HCT116 (cell line): ENCODE measurements around the gene CUEDC1. TPM values are rescaled to one million over a fixed set of nuclear protein-coding genes. Genes with fewer than 3 reads are reported as not detected.

Experiments used
- ATAC-seq: fragments of 200-7000 bp; cut with Tn5 transposase; 2 replicates; pipeline ENCODE4 v1.9.1; 2020; ENCODE audit warnings: mild to moderate bottlenecking, moderate library complexity
- BruUV-seq: library from RNA; stranded (reverse); fragments of 400-500 nt; replicated peaks from 2 replicates; lab custom pipeline; 2021; lab: Mats Ljungman, UMichigan
- CTCF ChIA-PET: fragments of 300-600 bp; sonication (Branson Sonifier 250); formaldehyde crosslinking; loops from one replicate; lab custom pipeline; 2021; ENCODE audit warnings: antibody characterized with exemption; lab: Charles Lee
- POLR2A ChIA-PET: fragments of 300-600, 350-600 bp; sonication (Branson Sonifier 250); formaldehyde crosslinking; loops from one replicate; lab custom pipeline; 2021; ENCODE audit warnings: antibody characterized with exemption; lab: Charles Lee
- RAD21 ChIA-PET, 2 experiments: fragments of 300-600 bp; sonication (Branson Sonifier 250); formaldehyde crosslinking; loops; one replicate each; lab custom pipeline; 2023; ENCODE audit warnings: low total read pairs in 2 of 2; ENCODE audit not compliant: uncharacterized antibody in 2 of 2, unreplicated experiment in 2 of 2, low non-redundant PET in 1 of 2; lab: Charles Lee
- DNase-seq: peaks from one replicate; pipeline ENCODE4 v3.0.0-alpha.2; 2010; ENCODE audit warnings: low read depth, low spot score
- H2AFZ ChIP-seq: fragments of 200-600 bp; shearing (Covaris generic), sonication (generic); 2 replicates; pipeline ENCODE4 v1.6.1; 2017; ENCODE audit warnings: low read depth, mixed run types, mixed read lengths, antibody characterized with exemption, low read length; ENCODE audit not compliant: poor library complexity, severe bottlenecking
- H3K27ac ChIP-seq: 2 replicates; pipeline ENCODE4 v1.5.1; 2012; ENCODE audit warnings: low read depth, low read length
- H3K27me3 ChIP-seq: fragments of 200-600 bp; sonication (generic); 2 replicates; pipeline ENCODE4 v1.6.1; 2016; ENCODE audit warnings: mixed run types, low read length, mixed read lengths; ENCODE audit not compliant: insufficient read depth
- H3K36me3 ChIP-seq, 2 experiments: fragments of 200-500 bp in 1 of 2; fragments of 200-600 bp in 1 of 2; sonication (Bioruptor generic) in 1 of 2; sonication (generic) in 1 of 2; 2 replicates each; pipeline versions ENCODE4 v1.5.1 to v1.6.1; 2014 to 2016; ENCODE audit warnings: low read length in 2 of 2, inconsistent platforms in 1 of 2, mixed read lengths in 1 of 2, mixed run types in 1 of 2; ENCODE audit not compliant: insufficient read depth in 2 of 2, control insufficient read depth in 1 of 2
- H3K4me1 ChIP-seq, 2 experiments: fragments of 200-600 bp in 1 of 2; sonication (generic) in 1 of 2; 2 replicates each; pipeline versions ENCODE4 v1.5.1 to v1.6.1; 2012 to 2017; ENCODE audit warnings: low read length in 2 of 2, inconsistent platforms in 1 of 2, mild to moderate bottlenecking in 1 of 2, mixed read lengths in 1 of 2, mixed run types in 1 of 2, moderate library complexity in 1 of 2; ENCODE audit not compliant: insufficient read depth in 2 of 2, control insufficient read depth in 1 of 2
- H3K4me2 ChIP-seq: fragments of 200-600 bp; sonication (generic); 2 replicates; pipeline ENCODE4 v1.6.1; 2017; ENCODE audit warnings: mixed run types, low read length, mixed read lengths
- H3K4me3 ChIP-seq, 2 experiments: fragments of 200-600 bp in 1 of 2; sonication (generic) in 1 of 2; replicated peaks in 1 of 2; 2 replicates each; pipeline ENCODE4 v1.5.1; 2011 to 2016; ENCODE audit warnings: low read length in 2 of 2, control low read depth in 1 of 2, low read depth in 1 of 2, mild to moderate bottlenecking in 1 of 2, mixed read lengths in 1 of 2, mixed run types in 1 of 2
- H3K79me2 ChIP-seq: fragments of 200-600 bp; sonication (generic); 2 replicates; pipeline ENCODE4 v1.6.1; 2017; ENCODE audit warnings: mild to moderate bottlenecking, mixed run types, low read length, moderate library complexity, mixed read lengths; ENCODE audit not compliant: insufficient read depth
- H3K9ac ChIP-seq: fragments of 200-600 bp; sonication (generic); 2 replicates; pipeline ENCODE4 v1.6.1; 2016; ENCODE audit warnings: low read length, mixed read lengths
- H3K9me2 ChIP-seq: fragments of 200-600 bp; sonication (generic), shearing (Covaris generic); 2 replicates; pipeline ENCODE4 v1.6.1; 2017; ENCODE audit warnings: mixed run types, mild to moderate bottlenecking, moderate library complexity; ENCODE audit not compliant: insufficient read depth
- H3K9me3 ChIP-seq, 2 experiments: fragments of 200-500 bp in 1 of 2; fragments of 200-600 bp in 1 of 2; sonication (Bioruptor generic) in 1 of 2; sonication (generic) in 1 of 2; 2 replicates each; pipeline ENCODE4 v1.6.1; 2014 to 2017; ENCODE audit warnings: low read length in 2 of 2, mixed read lengths in 2 of 2, inconsistent platforms in 1 of 2, low read depth in 1 of 2, mild to moderate bottlenecking in 1 of 2, mixed run types in 1 of 2, moderate library complexity in 1 of 2; ENCODE audit not compliant: control insufficient read depth in 1 of 2, insufficient read depth in 1 of 2
- H4K20me1 ChIP-seq: fragments of 200-600 bp; sonication (generic), shearing (Covaris generic); 2 replicates; pipeline ENCODE4 v1.6.1; 2017; ENCODE audit warnings: mixed run types, mild to moderate bottlenecking, moderate library complexity; ENCODE audit not compliant: insufficient read depth
- ATF3 ChIP-seq: IDR thresholded peaks from 2 replicates; pipeline ENCODE4 v1.6.1; 2012
- CBX3 ChIP-seq: IDR thresholded peaks from 2 replicates; pipeline ENCODE4 v1.6.1; 2012; ENCODE audit warnings: low read depth
- CTCF ChIP-seq, 3 experiments: fragments of 200-600 bp in 1 of 3; sonication (generic) in 1 of 3; IDR thresholded peaks in 2 of 3; conservative IDR thresholded peaks in 1 of 3; 2 replicates each; pipeline ENCODE4 v1.5.1; 2012 to 2017; ENCODE audit warnings: low read depth in 2 of 3, low read length in 2 of 3, antibody characterized with exemption in 1 of 3, borderline replicate concordance in 1 of 3, control low read depth in 1 of 3, mild to moderate bottlenecking in 1 of 3, mixed read lengths in 1 of 3, mixed run types in 1 of 3, moderate library complexity in 1 of 3; ENCODE audit not compliant: insufficient read depth in 1 of 3
- EZH2 ChIP-seq: fragments of 200-600 bp; sonication (generic); IDR thresholded peaks from 2 replicates; pipeline ENCODE4 v1.6.1; 2017; ENCODE audit warnings: antibody characterized with exemption, mixed run types
- EZH2phosphoT487 ChIP-seq: fragments of 200-600 bp; IDR thresholded peaks from 2 replicates; pipeline ENCODE4 v1.6.1; 2018; ENCODE audit warnings: antibody characterized with exemption, borderline replicate concordance
- FOSL1 ChIP-seq: IDR thresholded peaks from 2 replicates; pipeline ENCODE4 v1.6.1; 2012; ENCODE audit warnings: low read depth
- JUND ChIP-seq: IDR thresholded peaks from 2 replicates; pipeline ENCODE4 v1.6.1; 2012
- MAX ChIP-seq: IDR thresholded peaks from 2 replicates; pipeline ENCODE4 v1.6.1; 2012
- REST ChIP-seq: IDR thresholded peaks from 2 replicates; pipeline ENCODE4 v1.6.1; 2012; ENCODE audit warnings: low read depth
- SIN3A ChIP-seq: IDR thresholded peaks from 2 replicates; pipeline ENCODE4 v1.6.1; 2012; ENCODE audit warnings: low read depth
- SP1 ChIP-seq: IDR thresholded peaks from 2 replicates; pipeline ENCODE4 v1.6.1; 2012; ENCODE audit warnings: low read depth
- SRF ChIP-seq: IDR thresholded peaks from 2 replicates; pipeline ENCODE4 v1.6.1; 2012; ENCODE audit warnings: low read depth
- TCF7L2 ChIP-seq: IDR thresholded peaks from 2 replicates; pipeline ENCODE4 v1.7.0; 2011; ENCODE audit warnings: borderline replicate concordance, inconsistent platforms; ENCODE audit not compliant: insufficient read depth, insufficient read length; ENCODE audit errors: extremely low read depth
- ZFX ChIP-seq: fragments of 450-650 bp; IDR thresholded peaks from 2 replicates; pipeline ENCODE4 v1.6.1; 2017
- ZNF274 ChIP-seq: fragments of 200-500 bp; sonication (Bioruptor generic); IDR thresholded peaks from 2 replicates; pipeline ENCODE4 v1.6.1; 2014; ENCODE audit warnings: mild to moderate bottlenecking, low read depth, low read length, inconsistent platforms
- intact Hi-C: fragments of 100-400 bp; cut with micrococcal nuclease; formaldehyde crosslinking; loops from 2 replicates; pipeline ENCODE4 v1.10.0; 2022
- total RNA-seq: library from RNA; stranded (reverse); gene quantifications from one replicate; pipeline ENCODE4 v1.2.1, GENCODE V29; 2021; ENCODE audit not compliant: unreplicated experiment

CUEDC1 gene
- total RNA-seq, 1 experiment from 2014 or later, result 60.2 TPM

GRCh38 chr17:57881783-57882351 is 73.3 kb downstream of the CUEDC1 start:
- POLR2A ChIA-PET, result interaction anchor here (1.8 kb wide), 1 partner anchor 107 kb away, joined by 3 read pairs; no protein-coding TSS in a partner anchor
- H3K9me2 ChIP-seq, result no peaks in the 10 kb centered on the region
- BruUV-seq, result no TSS peak
- H3K36me3 ChIP-seq, result peaks cover 0 to 25% of the 10 kb centered on the region in 2 experiments; a peak in 2 of 4 replicates
- CTCF ChIA-PET, result interaction anchor here (0.9 to 1.3 kb wide), 3 partner anchors 9 to 118 kb away, joined by 3 read pairs; no protein-coding TSS in a partner anchor
- DNase-seq, result no peak
- H3K9ac ChIP-seq, result peak overlapping the region; percentile 10; the same call in 1 of the 2 replicates
- H4K20me1 ChIP-seq, result no peaks in the 10 kb centered on the region
- peak overlapping the region; percentile 0; the same call in 1 of the 2 replicates for H3K4me2 ChIP-seq
- RAD21 ChIA-PET, result interaction anchor here in 1 of 2 experiments (0.6 kb wide), 1 partner anchor 22 kb away, joined by 3 read pairs; no protein-coding TSS in a partner anchor
- no peak overlapping the region for H2AFZ ChIP-seq
- peak overlapping the region; percentile 75; the same call in 1 of the 2 replicates for H3K27ac ChIP-seq
- intact Hi-C loops, result no loop called here
- H3K9me3 ChIP-seq, result no peaks in the 10 kb centered on the region; a peak in 1 of 4 replicates
- peaks cover 51 to 69% of the 10 kb centered on the region in 2 experiments for H3K4me1 ChIP-seq
- no peaks in the 10 kb centered on the region for H3K27me3 ChIP-seq
- no peak for ATAC-seq
- no peak overlapping the region for H3K4me3 ChIP-seq
- TF ChIP-seq JUND (no peak), SP1 (no peak), CTCF (IDR thresholded peaks at IDR 0.05 in 2 of 3, conservative IDR thresholded peaks at IDR 0.05 in 1 of 3; ENCODE audit: borderline replicate concordance in 1 of 3, insufficient read depth in 1 of 3, low read depth in 2 of 3, low read length in 2 of 3) (no peak), FOSL1 (no peak), ATF3 (no peak), ZFX (no peak), CBX3 (no peak), MAX (no peak), ZNF274 (no peak), SRF (no peak), REST (no peak), EZH2phosphoT487 (no peak), SIN3A (no peak), TCF7L2 (no peak), EZH2 (no peak)
- H3K79me2 ChIP-seq, result no peaks in the 10 kb centered on the region
